Measurements from ENCODE around the gene SEMA7A.
"Not testable (repeated sequence)": the region's sequence is repeated elsewhere in the genome, so short reads cannot be mapped to it uniquely, and the experiment has no call there.

Gene SEMA7A

DNA sequence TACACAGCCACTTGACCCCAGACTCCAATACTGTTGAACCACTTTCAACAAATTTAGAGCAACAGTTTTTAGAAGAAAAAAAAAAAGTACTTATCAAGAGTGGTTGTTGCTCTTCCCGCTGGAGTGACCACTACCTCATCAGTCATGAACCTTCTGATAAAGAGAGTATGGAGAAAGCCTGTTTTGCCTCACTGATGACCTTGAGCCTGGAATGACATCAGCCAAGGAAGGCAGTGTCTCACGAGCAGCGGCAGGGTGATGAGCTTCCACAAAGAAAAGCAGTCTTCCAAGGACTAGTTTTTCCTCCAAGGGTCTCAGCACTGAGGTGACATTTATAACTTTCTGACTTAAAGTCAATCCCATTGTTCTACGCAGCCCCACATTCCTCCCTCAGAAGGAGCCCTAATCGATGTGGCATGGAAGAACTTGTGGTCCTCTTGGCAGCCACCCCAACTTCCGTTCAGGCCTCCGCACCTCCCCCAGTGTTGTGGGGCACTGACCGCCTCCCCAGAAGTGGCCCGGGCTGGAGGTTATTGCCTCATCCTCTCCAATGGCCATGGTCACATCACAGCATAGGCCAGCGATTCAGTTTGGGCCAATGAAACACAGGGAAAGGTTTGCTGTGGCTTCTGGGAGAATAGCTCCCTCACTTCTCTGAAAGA is 64.5 kb downstream of the SEMA7A start:
- no peak for DNase-seq

DNA sequence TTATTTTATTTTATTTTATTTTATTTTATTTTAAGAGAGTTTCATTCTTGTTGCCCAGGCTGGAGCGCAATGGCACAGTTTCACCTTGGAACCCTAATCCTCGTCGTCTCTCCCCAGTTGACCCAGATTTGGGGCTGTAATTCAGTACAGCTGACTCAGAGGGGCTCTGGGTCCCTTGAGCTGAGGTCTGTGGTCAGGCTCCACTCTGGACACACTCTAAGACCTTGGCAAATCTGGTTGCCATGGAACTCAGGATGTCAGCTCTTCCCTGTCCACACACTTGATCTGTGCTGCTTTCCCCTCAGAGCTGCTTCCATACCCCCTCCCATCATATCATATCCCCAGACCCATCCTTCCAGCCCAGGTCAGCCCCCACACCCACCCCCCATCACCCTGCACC is 65.6 kb downstream of the SEMA7A start:
- DNase-seq = no peak

DNA sequence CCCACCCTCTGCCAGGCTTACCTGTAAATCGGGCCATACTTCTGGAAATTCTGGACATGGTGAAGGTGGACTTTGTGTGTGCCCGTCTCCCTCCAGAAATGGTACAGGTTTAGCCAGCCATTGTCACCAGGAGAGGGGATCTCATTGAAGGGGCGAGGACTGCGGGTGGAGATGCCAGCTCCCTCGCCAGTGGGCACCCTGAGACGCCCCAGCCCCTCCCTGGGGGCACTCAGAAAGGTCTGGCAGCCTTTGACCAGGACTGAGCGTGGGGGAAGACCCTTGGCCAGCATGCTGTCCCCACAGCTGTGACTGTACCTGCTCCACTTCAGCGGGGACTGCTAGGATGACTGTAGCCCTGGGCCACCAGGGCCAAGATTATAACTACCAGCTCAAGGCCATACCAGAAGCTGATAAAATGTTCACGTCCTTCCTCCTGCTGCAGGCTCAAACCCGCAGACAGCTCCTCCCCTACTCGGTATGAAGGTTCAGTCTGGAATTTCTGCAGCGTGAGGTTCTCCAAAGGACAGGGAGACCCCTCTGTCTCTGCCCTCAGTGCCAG is 66.4 kb downstream of the SEMA7A start, which contains the start of gene CYP11A1:
Gene CYP11A1 (minus strand): TSS at position 351 of the 559 bp plus-strand sequence. CDS start 61 bp downstream, at position 290.
- DNase-seq = no peak

DNA sequence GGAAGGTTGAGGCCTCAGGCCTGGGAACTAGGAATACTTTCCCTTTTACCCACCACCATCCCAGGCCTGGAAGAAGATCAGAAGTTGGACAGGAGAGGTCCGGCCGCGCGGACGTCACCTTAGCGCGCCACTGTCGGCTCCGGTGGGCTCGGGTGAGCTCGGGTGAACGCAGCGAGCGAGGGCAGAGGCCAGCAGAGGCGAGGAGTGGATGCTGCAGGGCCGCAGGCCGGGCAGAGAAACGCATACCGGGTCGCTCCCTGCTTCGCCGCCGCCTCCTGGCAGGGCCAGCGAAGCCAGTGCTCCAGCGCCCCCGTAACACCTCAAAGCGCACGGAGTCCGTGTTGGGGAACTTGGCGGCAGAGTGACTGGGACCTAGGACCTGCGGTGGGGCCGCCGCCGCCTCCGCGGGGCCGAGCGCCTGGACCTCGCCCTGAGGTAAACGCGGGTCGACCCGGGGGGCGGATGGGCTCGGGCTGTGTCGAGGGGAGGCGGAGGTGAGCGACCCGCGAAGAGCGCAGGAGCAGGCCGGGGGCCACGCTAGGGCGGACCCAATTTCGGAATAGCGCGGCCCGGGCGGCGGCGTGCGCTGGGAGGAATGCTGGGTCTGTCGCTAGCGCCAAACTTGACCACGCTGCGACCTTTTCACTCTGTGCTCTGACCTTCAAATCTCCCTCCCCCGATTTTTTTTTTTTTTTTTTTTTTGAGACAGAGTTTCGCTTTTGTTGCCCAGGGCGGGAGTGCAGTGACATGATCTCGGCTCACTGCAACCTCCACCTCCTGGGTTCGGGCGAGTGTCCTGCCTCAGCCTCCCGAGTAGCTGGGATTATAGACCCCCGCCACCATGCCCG is 67.9 kb downstream of the SEMA7A start:
- DNase-seq = no peak

DNA sequence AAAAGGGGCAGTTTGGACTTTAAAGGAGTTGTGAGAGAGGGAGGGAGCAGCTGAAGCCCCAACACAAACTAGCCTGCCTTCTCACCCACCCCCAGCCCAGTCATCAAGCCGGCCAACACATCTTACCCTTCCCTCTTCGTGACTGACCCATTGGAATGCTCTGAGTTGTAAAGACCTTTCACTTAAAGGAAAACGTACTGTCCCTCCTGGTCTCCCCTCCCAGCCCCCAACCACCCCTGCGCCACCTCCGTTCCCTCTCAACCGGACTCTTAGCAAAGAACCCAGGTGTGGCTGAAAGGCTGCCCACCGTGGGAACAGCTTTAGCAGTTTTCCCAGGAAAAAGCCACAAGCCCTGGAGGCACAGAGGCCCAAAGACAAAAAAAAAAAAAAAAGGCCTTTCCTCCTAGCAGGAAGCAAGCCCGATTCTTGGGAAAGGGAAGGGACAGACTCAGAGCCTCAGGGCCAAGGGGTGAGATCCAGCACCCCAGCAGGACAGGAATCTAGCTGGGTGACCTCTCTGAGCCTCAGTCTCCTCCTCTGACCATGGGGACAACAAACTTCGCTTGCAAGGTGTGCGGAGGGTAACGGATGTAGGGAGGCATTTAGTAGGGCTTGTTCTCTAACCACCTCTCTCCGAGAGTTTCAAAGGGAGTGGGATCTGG is 68.7 kb downstream of the SEMA7A start:
- no peak for DNase-seq

DNA sequence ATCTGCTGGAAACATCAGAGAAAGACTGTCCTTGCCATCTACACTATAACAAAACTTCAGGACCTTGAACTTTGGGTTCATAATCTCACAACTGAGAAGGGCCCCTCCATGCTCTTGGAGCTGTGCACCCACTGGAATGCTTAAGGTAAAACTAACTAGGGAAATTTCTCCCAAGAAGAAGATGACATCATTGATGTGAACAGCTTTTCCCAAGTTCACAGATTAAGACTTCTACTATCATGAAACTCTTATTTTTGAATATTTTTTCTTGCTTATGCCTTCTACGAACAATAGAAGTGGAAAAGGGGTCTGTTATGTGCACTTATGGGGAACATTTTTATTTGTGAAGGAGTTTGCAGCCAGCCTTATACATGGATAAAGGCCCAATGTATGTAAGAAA is 71.3 kb downstream of the SEMA7A start:
- DNase-seq = no peak

DNA sequence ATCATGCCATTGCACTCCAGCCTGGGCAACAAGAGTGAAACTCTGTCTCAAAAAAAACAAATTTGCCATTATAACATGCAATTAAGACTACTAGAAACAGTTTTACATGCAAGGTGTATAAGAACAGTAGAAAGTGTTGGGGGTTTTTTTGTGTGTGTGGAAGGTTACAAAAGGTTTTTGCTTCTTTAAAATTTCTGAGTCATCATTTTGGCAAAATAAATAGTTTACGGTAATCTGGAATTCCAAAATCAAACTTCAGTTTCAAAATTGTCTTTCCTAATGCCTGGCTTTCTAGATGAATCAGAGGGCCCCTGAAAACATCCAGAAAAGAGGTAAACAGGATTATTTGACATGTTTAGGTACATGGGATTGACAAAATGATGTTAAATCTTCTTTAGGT is 72.9 kb downstream of the SEMA7A start:
- DNase-seq = not testable (repeated sequence)

DNA sequence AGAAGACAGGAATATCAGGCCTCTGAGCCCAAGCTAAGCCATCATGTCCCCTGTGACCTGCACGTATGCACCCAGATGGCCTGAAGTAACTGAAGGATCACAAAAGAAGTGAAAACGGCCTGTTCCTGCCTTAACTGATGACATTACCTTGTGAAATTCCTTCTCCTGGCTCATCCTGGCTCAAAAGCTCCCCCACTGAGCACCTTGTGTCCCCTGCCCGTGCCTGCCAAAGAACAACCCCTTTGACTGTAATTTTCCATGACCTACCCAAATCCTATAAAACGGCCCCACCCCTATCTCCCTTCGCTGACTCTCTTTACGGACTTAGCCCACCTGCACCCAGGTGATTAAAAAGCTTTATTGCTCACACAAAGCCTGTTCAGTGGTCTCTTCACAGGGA is 74.4 kb downstream of the SEMA7A start:
- not testable (repeated sequence) for DNase-seq
